Activated CD4-positive, alpha-beta T cell treated with anti-CD3 and anti-CD28 coated beads, Interleukin-2, Interleukin-4, amounts not matched to agents 100 ng/mL and 50 ng/mL, durations not matched to agents 16 hours and 8 hours (primary cell): ENCODE results near the gene IFNL3.

Experiments
- DNase-seq: peaks from one replicate; pipeline ENCODE4 v3.0.0-alpha.2; 2020; ENCODE audit warnings: low spot score

IFNL3 gene

DNA sequence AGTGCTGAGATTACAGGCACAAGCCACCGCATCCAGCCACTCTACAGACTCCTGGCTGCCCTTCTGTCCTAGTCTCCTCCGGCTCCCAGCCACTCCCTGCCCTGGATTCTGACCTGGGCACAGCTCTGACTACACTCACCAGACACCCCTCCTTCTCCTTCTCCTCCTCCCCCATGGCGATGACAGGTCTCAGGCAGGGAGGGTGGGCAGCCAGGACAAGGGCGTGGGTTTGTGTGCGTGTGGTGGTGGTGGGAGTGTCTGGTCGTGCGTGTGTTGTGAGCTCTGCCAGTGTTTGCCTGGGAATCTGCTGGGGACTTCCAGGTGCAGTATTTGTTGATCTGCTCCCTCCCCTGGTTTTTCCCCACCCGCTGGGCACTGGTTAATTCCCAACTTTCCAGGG lies 51.0 kb downstream of the IFNL3 start:
- no peak for DNase-seq
